DND-41 (cell line): Measurements from ENCODE around the gene ACSL1.

Experiments used
- ATAC-seq: fragments of 200-7000 bp; cut with Tn5 transposase; 3 replicates; pipeline ENCODE4 v1.9.1; 2021; ENCODE audit warnings: low read depth; ENCODE audit not compliant: insufficient read depth
- DNase-seq: peaks from one replicate; pipeline ENCODE4 v3.0.0-alpha.2; 2020
- H2AFZ ChIP-seq: 2 replicates; pipeline ENCODE4 v1.6.0; 2012; ENCODE audit warnings: low read depth, low read length
- H3K27ac ChIP-seq: 2 replicates; pipeline ENCODE4 v1.5.1; 2012; ENCODE audit warnings: low read length, inconsistent platforms
- H3K27me3 ChIP-seq: fragments of 200-600 bp; sonication (generic); 2 replicates; pipeline ENCODE4 v1.6.0; 2012; ENCODE audit warnings: low read length, mild to moderate bottlenecking, inconsistent platforms; ENCODE audit not compliant: insufficient read depth, poor library complexity
- H3K36me3 ChIP-seq: 2 replicates; pipeline ENCODE4 v1.5.1; 2012; ENCODE audit warnings: low read length, inconsistent platforms; ENCODE audit not compliant: insufficient read depth
- H3K4me1 ChIP-seq: 2 replicates; pipeline ENCODE4 v1.5.1; 2012; ENCODE audit warnings: mild to moderate bottlenecking, low read length; ENCODE audit not compliant: insufficient read depth
- H3K4me2 ChIP-seq: 2 replicates; pipeline ENCODE4 v1.6.0; 2012; ENCODE audit warnings: mild to moderate bottlenecking, moderate library complexity, low read length, inconsistent platforms; ENCODE audit not compliant: insufficient read depth
- H3K4me3 ChIP-seq, 2 experiments: fragments of 200-600 bp in 1 of 2; shearing (Covaris generic) in 1 of 2; 2 replicates each; pipeline ENCODE4 v1.5.1; 2012 to 2016; ENCODE audit warnings: inconsistent platforms in 2 of 2, low read length in 2 of 2, mild to moderate bottlenecking in 2 of 2, low read depth in 1 of 2, moderate library complexity in 1 of 2
- H3K79me2 ChIP-seq: 2 replicates; pipeline ENCODE4 v1.6.0; 2012; ENCODE audit warnings: low read length, inconsistent platforms; ENCODE audit not compliant: insufficient read depth
- H3K9ac ChIP-seq: 2 replicates; pipeline ENCODE4 v1.6.0; 2012; ENCODE audit warnings: low read depth, mild to moderate bottlenecking, inconsistent platforms, low read length, moderate library complexity
- H3K9me3 ChIP-seq: 2 replicates; pipeline ENCODE4 v1.5.1; 2012; ENCODE audit warnings: low read length, moderate library complexity, mild to moderate bottlenecking, inconsistent platforms; ENCODE audit not compliant: insufficient read depth, severe bottlenecking
- H4K20me1 ChIP-seq: 2 replicates; pipeline ENCODE4 v1.6.0; 2012; ENCODE audit warnings: low read length; ENCODE audit not compliant: insufficient read depth
- CTCF ChIP-seq: IDR thresholded peaks from 2 replicates; pipeline ENCODE4 v1.5.1; 2012; ENCODE audit warnings: borderline replicate concordance, low read length, moderate library complexity, mild to moderate bottlenecking; ENCODE audit not compliant: poor library complexity, severe bottlenecking; ENCODE audit errors: extremely low read depth
- EZH2 ChIP-seq: IDR thresholded peaks from 3 replicates; pipeline ENCODE4 v1.6.1; 2012; ENCODE audit warnings: borderline replicate concordance, low read depth, mild to moderate bottlenecking, moderate library complexity, low read length, inconsistent platforms; ENCODE audit not compliant: severe bottlenecking

ACSL1 gene

GRCh38 chr4:184812199-184812542 is 13.6 kb downstream of the ACSL1 start:
- no peak for TF ChIP-seq CTCF
- TF ChIP-seq EZH2 = no peak
- H3K4me2 ChIP-seq = no peak overlapping the region
- H3K4me3 ChIP-seq = no peak overlapping the region

GRCh38 chr4:184811526-184812198 is 14.1 kb downstream of the ACSL1 start:
- Histone ChIP-seq H3K79me2 (no peaks in the 10 kb centered on the region), H3K9me3 (no peaks in the 10 kb centered on the region), H3K4me2 (no peak overlapping the region), H4K20me1 (no peaks in the 10 kb centered on the region; the same call in 1 of the 2 replicates), H3K4me1 (no peaks in the 10 kb centered on the region), H3K4me3 (no peak overlapping the region), H3K27me3 (peaks cover 16% of the 10 kb centered on the region), H3K27ac (no peak overlapping the region), H3K9ac (no peak overlapping the region), H2AFZ (no peak overlapping the region), H3K36me3 (no peaks in the 10 kb centered on the region)
- no peak for ATAC-seq
- TF ChIP-seq CTCF (no peak), EZH2 (no peak)
- no peak for DNase-seq

More at GRCh38 chr4:184812199-184812542, 13.6 kb downstream of the ACSL1 start:
- ATAC-seq (no peak), DNase-seq (no peak)
- Histone ChIP-seq H3K27me3 (peaks cover 20% of the 10 kb centered on the region), H3K27ac (no peak overlapping the region), H4K20me1 (no peaks in the 10 kb centered on the region; the same call in none of the 2 replicates), H3K9ac (no peak overlapping the region), H2AFZ (no peak overlapping the region), H3K4me1 (no peaks in the 10 kb centered on the region), H3K79me2 (no peaks in the 10 kb centered on the region), H3K9me3 (no peaks in the 10 kb centered on the region), H3K36me3 (no peaks in the 10 kb centered on the region)

- Histone ChIP-seq H3K9ac (no peak overlapping the region), H3K36me3 (no peaks in the 10 kb centered on the region), H3K27ac (no peak overlapping the region), H3K4me2 (no peak overlapping the region), H3K4me1 (no peaks in the 10 kb centered on the region), H3K27me3 (peaks cover 23% of the 10 kb centered on the region), H3K4me3 (no peak overlapping the region), H2AFZ (no peak overlapping the region), H3K79me2 (no peaks in the 10 kb centered on the region), H4K20me1 (no peaks in the 10 kb centered on the region; the same call in 1 of the 2 replicates), H3K9me3 (no peaks in the 10 kb centered on the region)
- DNase-seq (no peak), ATAC-seq (no peak)
- TF ChIP-seq EZH2 (no peak), CTCF (no peak)
These were observed 15.0 kb downstream of the ACSL1 start for GRCh38 chr4:184810720-184811119.

GRCh38 chr4:184808713-184809050 is 17.1 kb downstream of the ACSL1 start:
- TF ChIP-seq EZH2 = no peak
- TF ChIP-seq CTCF = no peak
- DNase-seq = no peak
- Histone ChIP-seq H3K27ac (no peak overlapping the region), H3K9me3 (no peaks in the 10 kb centered on the region), H3K9ac (no peak overlapping the region), H4K20me1 (peaks cover 4% of the 10 kb centered on the region; the same call in 1 of the 2 replicates), H3K27me3 (peaks cover 25% of the 10 kb centered on the region), H2AFZ (no peak overlapping the region), H3K4me1 (no peaks in the 10 kb centered on the region), H3K4me2 (no peak overlapping the region), H3K79me2 (no peaks in the 10 kb centered on the region), H3K36me3 (no peaks in the 10 kb centered on the region), H3K4me3 (no peak overlapping the region)
- no peak for ATAC-seq
